ENCODE results near the gene PIWIL1. TPM values are rescaled to one million over a fixed set of nuclear protein-coding genes. Genes with fewer than 3 reads are reported as not detected.

Gene PIWIL1
- total and polyA plus RNA-seq, 2 donors (not counting 3 experiments of a cell fraction or from before 2014, with no cell fraction given): not detected

GRCh38 chr12:130334399-130334798, 3.3 kb upstream of the PIWIL1 start:
- no peak overlapping the region for H3K4me2 ChIP-seq (ENCODE audit: insufficient read depth, low read length)
- intact Hi-C loops (cut with micrococcal nuclease) (no loop called here), dilution Hi-C loops (cut with MboI; ENCODE audit: extremely low pct_ligation_motif_present, low sequenced_read_pairs) (no loop called here)
- FAIRE-seq (no peak), DNase-seq (ENCODE audit: low read depth, low spot score) (no peak)
- ChIA-PET CTCF (no interaction called here), POLR2A (no interaction called here)
- no peaks in the 10 kb centered on the region for H3K36me3 ChIP-seq (ENCODE audit: control insufficient read depth in 2 of 2, extremely low read depth in 1 of 2, insufficient read depth in 2 of 2, low read length in 2 of 2)
- no peak for TF ChIP-seq JUN (IDR thresholded peaks at IDR 0.05; ENCODE audit: borderline replicate concordance, insufficient read depth, insufficient read length, low read depth)
- TF ChIP-seq, protein P1, sequence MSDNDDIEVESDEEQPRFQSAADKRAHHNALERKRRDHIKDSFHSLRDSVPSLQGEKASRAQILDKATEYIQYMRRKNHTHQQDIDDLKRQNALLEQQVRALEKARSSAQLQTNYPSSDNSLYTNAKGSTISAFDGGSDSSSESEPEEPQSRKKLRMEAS (IDR thresholded peaks at IDR 0.05; ENCODE audit: insufficient read depth, insufficient read length): no peak
- no peak for TF ChIP-seq GATA2 (IDR thresholded peaks at IDR 0.05; ENCODE audit: insufficient read depth, insufficient read length, low read depth, low read length)
- TF ChIP-seq EZH2 (IDR thresholded peaks at IDR 0.05; ENCODE audit: borderline replicate concordance, low read depth, low read length, severe bottlenecking): no peak
- no peak for TF ChIP-seq CTCF (IDR thresholded peaks at IDR 0.05; ENCODE audit: extremely low read depth in 1 of 2, insufficient read depth in 1 of 2, low read depth in 1 of 2, low read length in 2 of 2)
- no peak for TF ChIP-seq POLR2AphosphoS5 (IDR thresholded peaks at IDR 0.05; ENCODE audit: insufficient read depth, low read depth, low read length)
- H4K20me1 ChIP-seq (replicated peaks; ENCODE audit: control insufficient read depth, extremely low read depth, insufficient read depth, low read length): no peaks in the 10 kb centered on the region
- H3K27me3 ChIP-seq (ENCODE audit: control insufficient read depth in 2 of 2, insufficient read depth in 2 of 2, low read length in 2 of 2): no peaks in the 10 kb centered on the region
- no peaks in the 10 kb centered on the region for H3K79me2 ChIP-seq (ENCODE audit: control insufficient read depth, insufficient read depth, low read length)
- no peak overlapping the region for H3K9ac ChIP-seq (replicated peaks; ENCODE audit: extremely low read depth, insufficient read depth, low read length)
- H3K4me1 ChIP-seq (ENCODE audit: control insufficient read depth, extremely low read depth, insufficient read depth, low read length): no peaks in the 10 kb centered on the region
- no peaks in the 10 kb centered on the region for H3K9me3 ChIP-seq (replicated peaks; ENCODE audit: control insufficient read depth, insufficient read depth, low read length)
- BruUV-seq (replicated peaks): no TSS peak
- H3K4me3 ChIP-seq (replicated peaks in 1 of 3; ENCODE audit: insufficient read depth in 1 of 3, low read depth in 1 of 3, low read length in 3 of 3): no peak overlapping the region
- H3K9me1 ChIP-seq (replicated peaks; ENCODE audit: control insufficient read depth, extremely low read depth, insufficient read depth, low read length): no peaks in the 10 kb centered on the region
- H3K27ac ChIP-seq (ENCODE audit: insufficient read depth, low read depth, low read length): no peak overlapping the region
- no peak overlapping the region for H2AFZ ChIP-seq (ENCODE audit: low read depth, low read length)

Data from endothelial cell of umbilical vein (primary cell).